Measurements from ENCODE around the gene SLC16A3.

Gene SLC16A3

DNA sequence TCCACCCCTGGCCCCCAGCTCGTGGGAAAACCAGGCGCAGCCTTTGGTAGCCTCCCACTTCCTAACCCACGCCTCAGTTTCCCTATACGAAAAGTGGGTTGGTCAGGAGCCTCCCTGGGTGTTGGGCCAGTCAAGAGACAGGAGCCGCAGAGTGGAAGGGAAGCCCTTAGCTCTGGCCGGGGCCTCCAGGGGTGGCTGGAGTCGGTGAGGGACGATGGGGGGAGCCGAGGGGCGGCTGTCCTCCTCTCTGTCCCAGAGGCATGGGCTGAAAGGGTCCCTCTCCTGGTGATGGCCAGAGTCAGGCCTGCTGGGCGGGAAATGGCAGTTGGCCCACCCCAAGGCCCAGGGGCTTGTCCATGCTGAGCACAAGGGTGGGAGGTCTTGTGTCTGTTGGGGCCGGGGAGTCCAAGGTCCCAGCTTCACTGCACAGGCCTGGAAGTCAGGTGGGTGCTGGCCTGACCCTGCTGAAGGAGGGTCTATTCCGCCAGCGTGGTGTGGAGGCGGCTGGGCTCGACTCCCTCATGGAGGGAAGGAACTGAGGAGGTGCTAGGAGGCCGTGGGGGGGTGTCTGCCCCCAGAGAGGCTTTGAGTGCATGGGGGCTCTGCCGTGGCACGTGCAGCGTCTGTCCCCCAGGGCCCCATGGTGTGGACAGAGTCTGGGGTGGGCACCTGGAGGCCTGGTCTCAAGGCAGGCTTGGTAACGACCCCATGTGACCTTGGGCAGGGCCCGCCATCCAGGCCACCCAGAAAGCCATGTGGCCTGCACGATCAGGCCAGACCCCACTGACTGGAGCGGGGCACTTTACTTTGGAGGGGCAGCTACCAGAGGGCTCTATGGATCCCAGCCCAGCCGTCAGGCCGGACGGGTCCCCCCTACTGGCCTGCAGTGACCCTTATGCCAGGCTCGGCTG, 1.1 kb downstream of the SLC16A3 start:
- Mint-ChIP-seq H3K4me3 (peak overlapping the region; percentile 78 to 88 (median 85)), H3K4me1 (peaks cover 6% of the 10 kb centered on the region), H3K27me3 (ENCODE audit: low read depth) (peaks cover 15% of the 10 kb centered on the region), H3K36me3 (ENCODE audit: low read depth) (no peaks in the 10 kb centered on the region), H3K9me3 (no peaks in the 10 kb centered on the region), H3K27ac (peak overlapping the region; percentile 58 to 77 (median 62))
- TF ChIP-seq, protein P1, sequence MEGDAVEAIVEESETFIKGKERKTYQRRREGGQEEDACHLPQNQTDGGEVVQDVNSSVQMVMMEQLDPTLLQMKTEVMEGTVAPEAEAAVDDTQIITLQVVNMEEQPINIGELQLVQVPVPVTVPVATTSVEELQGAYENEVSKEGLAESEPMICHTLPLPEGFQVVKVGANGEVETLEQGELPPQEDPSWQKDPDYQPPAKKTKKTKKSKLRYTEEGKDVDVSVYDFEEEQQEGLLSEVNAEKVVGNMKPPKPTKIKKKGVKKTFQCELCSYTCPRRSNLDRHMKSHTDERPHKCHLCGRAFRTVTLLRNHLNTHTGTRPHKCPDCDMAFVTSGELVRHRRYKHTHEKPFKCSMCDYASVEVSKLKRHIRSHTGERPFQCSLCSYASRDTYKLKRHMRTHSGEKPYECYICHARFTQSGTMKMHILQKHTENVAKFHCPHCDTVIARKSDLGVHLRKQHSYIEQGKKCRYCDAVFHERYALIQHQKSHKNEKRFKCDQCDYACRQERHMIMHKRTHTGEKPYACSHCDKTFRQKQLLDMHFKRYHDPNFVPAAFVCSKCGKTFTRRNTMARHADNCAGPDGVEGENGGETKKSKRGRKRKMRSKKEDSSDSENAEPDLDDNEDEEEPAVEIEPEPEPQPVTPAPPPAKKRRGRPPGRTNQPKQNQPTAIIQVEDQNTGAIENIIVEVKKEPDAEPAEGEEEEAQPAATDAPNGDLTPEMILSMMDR (IDR thresholded peaks at IDR 0.05; ENCODE audit: unreplicated experiment in 3 of 3) = no peak

DNA sequence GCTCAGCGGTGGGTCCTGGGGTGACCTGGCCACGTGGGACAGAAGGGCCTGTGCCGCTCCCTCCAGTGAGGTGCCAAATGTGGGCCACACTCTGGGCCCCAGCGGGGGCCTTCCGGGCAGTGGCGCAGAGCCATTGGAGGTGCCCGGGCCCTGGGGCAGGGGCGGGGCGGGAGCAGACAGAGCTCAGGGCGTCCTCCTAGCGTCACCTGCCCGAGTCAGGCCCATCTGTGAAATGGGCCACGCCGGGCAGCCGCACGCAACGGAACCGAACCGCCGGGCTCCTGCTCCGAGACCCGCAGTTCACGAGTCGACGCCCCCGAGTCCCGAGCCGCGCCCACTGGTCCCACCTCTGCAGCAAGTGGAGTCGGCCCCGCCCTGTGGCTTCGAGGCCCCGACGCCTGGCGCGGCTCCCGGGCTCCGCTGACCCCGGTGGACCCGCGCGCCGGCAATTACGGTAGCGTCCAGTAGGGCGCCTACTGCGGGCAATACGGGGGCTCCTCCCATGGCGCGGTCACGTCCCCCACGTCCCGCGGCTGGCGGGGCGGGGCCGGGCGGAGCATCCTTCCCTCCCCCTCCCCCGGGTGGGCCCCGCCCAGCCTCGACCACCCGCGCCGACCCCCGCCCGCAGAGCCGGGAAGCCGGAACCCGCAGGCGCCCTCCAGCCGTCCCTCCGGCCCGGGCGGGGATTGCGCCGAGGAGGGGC, 1.9 kb downstream of the SLC16A3 start:
- Mint-ChIP-seq H3K4me3 (no peak overlapping the region), H3K9me3 (no peaks in the 10 kb centered on the region), H3K27me3 (ENCODE audit: low read depth) (peaks cover 15% of the 10 kb centered on the region), H3K27ac (no peak overlapping the region), H3K36me3 (ENCODE audit: low read depth) (no peaks in the 10 kb centered on the region), H3K4me1 (peaks cover 13% of the 10 kb centered on the region)
- TF ChIP-seq, protein P1 (IDR thresholded peaks at IDR 0.05; ENCODE audit: unreplicated experiment in 3 of 3) = peak; percentile 43 to 54 (median 47)

DNA sequence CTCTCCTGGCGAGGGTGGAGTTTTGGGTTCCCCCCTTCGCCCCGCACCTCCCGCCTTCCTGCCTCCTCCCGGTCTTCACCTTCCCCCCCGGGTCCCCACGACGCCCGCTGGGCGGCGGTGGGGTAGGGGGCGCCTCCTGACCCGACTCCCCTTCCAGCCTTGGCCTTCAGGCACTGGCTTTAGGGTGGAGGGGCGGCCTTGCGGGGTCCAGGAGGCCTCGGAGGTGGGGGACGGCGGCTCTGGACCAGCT, 2.4 kb downstream of the SLC16A3 start:
- no peaks in the 10 kb centered on the region for H3K9me3 Mint-ChIP-seq
- peaks cover 18% of the 10 kb centered on the region for H3K4me1 Mint-ChIP-seq
- H3K27me3 Mint-ChIP-seq (ENCODE audit: low read depth) = peaks cover 15% of the 10 kb centered on the region
- no peak overlapping the region for H3K4me3 Mint-ChIP-seq
- no peaks in the 10 kb centered on the region for H3K36me3 Mint-ChIP-seq (ENCODE audit: low read depth)
- TF ChIP-seq, protein P1 (IDR thresholded peaks at IDR 0.05; ENCODE audit: unreplicated experiment in 3 of 3) = no peak
- no peak overlapping the region for H3K27ac Mint-ChIP-seq

DNA sequence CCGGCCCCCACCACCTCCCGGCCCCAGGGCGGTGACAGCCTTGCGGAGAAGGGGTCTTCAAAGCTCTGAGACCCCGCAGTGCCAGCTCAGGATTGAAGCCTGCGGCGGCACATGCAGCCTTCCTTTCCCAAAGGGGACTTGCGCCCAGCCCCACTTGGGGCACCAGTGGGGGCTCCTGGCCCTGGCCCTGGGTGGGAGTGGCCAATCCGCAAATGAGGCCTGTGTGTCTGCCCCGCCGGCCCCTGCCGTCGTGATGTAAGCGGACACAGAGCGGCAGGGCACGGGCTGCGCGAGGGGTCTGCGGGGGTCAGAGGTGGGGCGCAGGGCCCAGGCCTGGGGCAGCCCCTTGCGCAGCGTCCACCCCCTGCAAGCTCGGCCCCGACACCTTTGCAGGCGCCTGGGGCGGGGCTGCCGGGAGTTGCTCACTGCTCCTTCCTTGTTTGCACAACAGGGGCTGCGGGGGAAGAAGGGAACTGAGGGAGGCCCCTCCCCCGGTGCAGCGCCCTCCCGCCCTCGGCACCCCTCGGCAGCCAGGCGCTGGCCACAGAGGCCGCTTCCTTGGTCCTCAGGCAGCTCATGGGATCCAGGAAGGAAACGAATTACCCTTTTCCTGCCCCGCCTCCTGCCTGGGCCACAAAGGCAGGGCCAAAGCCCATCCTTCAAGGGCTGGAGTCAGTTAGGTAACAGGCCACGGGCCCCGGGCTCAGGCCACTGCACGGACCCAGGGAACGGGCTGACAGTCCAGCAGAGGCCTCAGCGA, 2.9 kb downstream of the SLC16A3 start:
- Mint-ChIP-seq H3K27ac (no peak overlapping the region), H3K36me3 (ENCODE audit: low read depth) (no peaks in the 10 kb centered on the region), H3K4me1 (peaks cover 19% of the 10 kb centered on the region), H3K9me3 (no peaks in the 10 kb centered on the region), H3K27me3 (ENCODE audit: low read depth) (peaks cover 15% of the 10 kb centered on the region), H3K4me3 (peak overlapping the region; percentile 46 to 66 (median 51))
- TF ChIP-seq, protein P1 (IDR thresholded peaks at IDR 0.05; ENCODE audit: unreplicated experiment in 3 of 3) = no peak

DNA sequence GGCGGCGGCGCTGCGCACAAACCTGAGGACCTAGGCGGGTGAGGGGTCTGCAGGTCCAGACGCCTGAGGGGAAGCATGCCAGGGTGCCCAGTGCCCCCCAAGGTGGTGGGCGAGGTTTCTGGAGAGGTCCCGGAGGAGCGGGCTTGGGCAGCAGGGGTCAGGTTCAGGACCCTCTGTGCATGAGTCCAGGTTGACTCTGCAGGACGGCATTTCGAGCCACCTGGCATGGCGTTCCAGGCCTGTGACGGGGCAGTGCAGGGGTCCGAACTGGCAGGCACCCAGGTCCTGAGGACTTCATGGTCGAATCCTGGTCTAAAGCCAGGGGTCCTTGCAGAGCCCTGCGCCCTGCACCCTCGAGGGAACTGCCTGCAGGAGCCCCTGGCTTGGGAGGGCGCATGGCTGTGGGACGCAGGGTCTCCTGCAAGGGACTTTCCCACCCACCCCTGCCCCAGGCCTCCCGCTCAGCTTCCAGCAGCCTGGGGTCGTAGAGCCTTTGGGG, 3.5 kb downstream of the SLC16A3 start:
- no peak overlapping the region for H3K27ac Mint-ChIP-seq
- TF ChIP-seq, protein P1 (IDR thresholded peaks at IDR 0.05; ENCODE audit: unreplicated experiment in 3 of 3) = no peak
- peaks cover 11% of the 10 kb centered on the region for H3K27me3 Mint-ChIP-seq (ENCODE audit: low read depth)
- H3K36me3 Mint-ChIP-seq (ENCODE audit: low read depth) = no peaks in the 10 kb centered on the region
- H3K4me1 Mint-ChIP-seq = peaks cover 19% of the 10 kb centered on the region
- H3K9me3 Mint-ChIP-seq = no peaks in the 10 kb centered on the region
- peak overlapping the region in 1 of 3 experiments; percentile 51 for H3K4me3 Mint-ChIP-seq
